Activated naive CD8-positive, alpha-beta T cell treated with anti-CD3 and anti-CD28 coated beads for 36 hours (primary cell): ENCODE data around the gene PBRM1. TPM values are rescaled to one million over a fixed set of nuclear protein-coding genes. Genes with fewer than 3 reads are reported as not detected.

Experiments used
- DNase-seq: peaks from one replicate; pipeline ENCODE4 v3.0.0; 2021
- H3K27ac Mint-ChIP-seq: one replicate; pipeline ENCODE4 v1.8.0; 2022; ENCODE audit warnings: mild to moderate bottlenecking, moderate library complexity, mixed read lengths
- H3K27me3 Mint-ChIP-seq: one replicate; pipeline ENCODE4 v1.8.0; 2022; ENCODE audit warnings: mild to moderate bottlenecking, mixed read lengths
- H3K36me3 Mint-ChIP-seq: one replicate; pipeline ENCODE4 v1.8.0; 2021; ENCODE audit warnings: mild to moderate bottlenecking, mixed read lengths
- H3K4me1 Mint-ChIP-seq: one replicate; pipeline ENCODE4 v1.8.0; 2021; ENCODE audit warnings: mixed read lengths
- H3K4me3 Mint-ChIP-seq: one replicate; pipeline ENCODE4 v1.8.0; 2022; ENCODE audit warnings: mild to moderate bottlenecking, moderate library complexity, mixed read lengths
- H3K9me3 Mint-ChIP-seq: one replicate; pipeline ENCODE4 v1.8.0; 2022; ENCODE audit warnings: mixed read lengths
- total RNA-seq, 2 experiments: library from RNA; stranded (reverse); gene quantifications; one replicate each; pipeline ENCODE4 v1.2.3, GENCODE V29; 2021

Gene PBRM1
- total RNA-seq, 2 experiments from 2014 or later: 61.5 to 62.1 TPM

DNA sequence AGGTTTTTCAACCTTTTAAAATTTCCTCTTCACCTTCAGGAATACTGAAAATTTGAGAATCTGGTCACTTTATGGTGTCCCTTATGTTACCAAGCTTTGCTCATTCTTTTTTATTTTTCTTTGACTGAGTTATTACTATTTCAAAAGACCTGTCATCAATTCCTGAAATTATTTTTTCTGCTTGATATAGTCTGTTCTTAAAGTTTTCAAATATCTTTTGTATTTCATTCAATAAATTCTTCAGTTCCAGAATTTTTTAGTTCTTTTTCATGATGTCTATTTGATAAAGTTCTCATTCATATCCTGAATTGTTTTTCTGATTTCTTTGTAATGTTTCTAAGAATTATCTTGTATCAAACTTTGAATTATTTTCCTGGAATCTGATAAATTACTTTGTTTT is 85.5 kb downstream of the PBRM1 start:
- Mint-ChIP-seq H3K27ac (no peak overlapping the region), H3K4me3 (no peak overlapping the region), H3K27me3 (no peaks in the 10 kb centered on the region), H3K9me3 (peaks cover 10% of the 10 kb centered on the region), H3K36me3 (peaks cover 71% of the 10 kb centered on the region), H3K4me1 (peaks cover 2% of the 10 kb centered on the region)
- no peak for DNase-seq

DNA sequence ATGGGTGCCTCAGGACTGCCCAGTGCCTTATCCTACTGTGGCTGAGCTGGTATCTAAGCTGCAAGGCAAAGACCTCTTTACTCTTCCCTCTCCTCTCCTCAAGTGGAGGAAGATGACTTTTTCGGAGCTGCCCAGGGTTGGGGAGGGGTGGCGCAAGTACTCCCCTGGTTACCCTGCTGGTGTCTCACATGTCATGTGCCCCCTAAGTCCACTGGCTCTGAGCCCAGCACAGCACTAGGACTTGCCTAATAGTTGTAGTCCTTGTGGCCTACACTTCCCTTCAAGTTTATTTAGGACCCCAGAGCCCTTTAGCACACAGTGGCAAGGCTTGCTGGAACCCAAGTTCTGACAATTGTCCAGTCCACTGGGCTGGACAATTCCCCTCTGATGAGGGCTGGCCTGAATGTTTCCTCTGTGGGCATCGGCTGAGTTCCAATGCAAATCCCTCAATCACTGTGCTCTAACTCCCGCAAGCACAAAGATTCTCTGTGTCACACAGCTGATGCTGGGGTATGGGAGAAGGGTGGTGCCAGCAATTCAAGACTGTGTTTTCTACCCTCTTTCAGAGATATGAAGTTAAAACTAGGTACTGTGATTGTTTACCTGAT is 89.0 kb downstream of the PBRM1 start:
- Mint-ChIP-seq H3K36me3 (peaks cover 59% of the 10 kb centered on the region), H3K4me3 (no peak overlapping the region), H3K9me3 (peaks cover 4% of the 10 kb centered on the region), H3K27ac (no peak overlapping the region), H3K27me3 (no peaks in the 10 kb centered on the region), H3K4me1 (peaks cover 2% of the 10 kb centered on the region)
- no peak for DNase-seq

DNA sequence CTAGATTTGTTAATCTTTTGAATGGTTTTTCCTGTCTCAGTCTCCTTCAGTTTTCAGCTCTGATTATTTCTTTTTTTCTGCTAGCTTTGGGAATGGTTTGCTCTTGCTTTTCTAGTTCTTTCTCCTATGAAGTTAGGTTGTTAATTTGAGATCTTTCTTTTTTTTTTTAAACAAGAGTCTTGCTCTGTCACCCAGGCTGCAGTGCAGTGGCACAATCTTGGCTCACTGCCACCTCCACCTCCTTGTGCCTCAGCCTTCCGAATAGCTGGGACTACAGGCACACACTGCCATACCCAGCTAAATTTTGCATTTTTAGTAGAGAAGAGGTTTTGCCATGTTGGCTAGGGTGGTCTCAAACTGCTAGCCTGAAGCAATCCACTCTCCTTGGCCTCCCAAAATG is 92.6 kb downstream of the PBRM1 start:
- no peak overlapping the region for H3K27ac Mint-ChIP-seq
- H3K27me3 Mint-ChIP-seq: no peaks in the 10 kb centered on the region
- no peaks in the 10 kb centered on the region for H3K4me1 Mint-ChIP-seq
- peaks cover 37% of the 10 kb centered on the region for H3K36me3 Mint-ChIP-seq
- no peak for DNase-seq
- no peak overlapping the region for H3K4me3 Mint-ChIP-seq
- no peaks in the 10 kb centered on the region for H3K9me3 Mint-ChIP-seq

DNA sequence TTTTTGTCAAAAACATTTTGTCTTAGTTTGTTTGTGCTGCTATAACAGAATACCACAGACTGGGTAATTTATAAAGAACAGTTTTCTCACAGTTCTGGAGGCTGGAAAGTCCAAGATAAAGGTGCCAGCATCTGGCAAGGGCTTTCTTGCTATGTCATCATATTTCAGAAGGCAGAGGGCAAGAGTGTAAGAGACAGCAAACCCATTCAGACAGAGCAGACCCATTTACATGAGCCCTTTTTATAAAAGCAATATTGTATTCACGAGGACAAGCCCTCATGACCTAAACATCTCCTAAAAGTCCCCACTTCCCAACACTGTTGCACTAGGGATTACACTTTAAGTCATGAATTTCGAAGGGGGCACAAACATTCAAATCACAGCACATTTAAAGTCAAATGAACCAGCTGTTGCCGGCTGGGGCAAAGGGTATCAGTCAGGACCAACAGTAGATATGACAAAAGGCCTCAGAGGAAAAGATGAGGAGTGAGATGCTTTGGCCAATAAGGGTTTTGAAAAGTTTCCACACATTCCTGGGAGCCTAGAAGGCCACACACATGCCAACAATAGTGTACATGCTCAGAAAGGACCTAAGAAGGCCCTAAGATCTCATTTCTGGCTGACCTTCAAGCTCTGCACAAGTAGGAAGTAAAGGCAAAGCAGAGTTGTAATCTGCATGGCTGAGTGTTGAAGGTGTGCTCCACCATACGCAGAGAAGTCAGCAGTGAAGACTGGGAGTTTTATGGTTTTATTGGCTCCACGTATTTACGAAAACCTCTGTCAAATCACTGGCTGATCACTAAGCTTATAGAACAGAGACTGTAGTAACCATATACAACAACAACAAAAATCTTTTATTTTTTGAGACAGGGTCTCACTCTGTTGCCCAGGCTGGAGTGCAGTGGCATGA is 111.4 kb downstream of the PBRM1 start:
- H3K36me3 Mint-ChIP-seq: peaks cover 45% of the 10 kb centered on the region
- H3K27me3 Mint-ChIP-seq: no peaks in the 10 kb centered on the region
- H3K9me3 Mint-ChIP-seq: no peaks in the 10 kb centered on the region
- no peak for DNase-seq
- H3K4me1 Mint-ChIP-seq: no peaks in the 10 kb centered on the region
- H3K4me3 Mint-ChIP-seq: no peak overlapping the region
- H3K27ac Mint-ChIP-seq: no peak overlapping the region

- Mint-ChIP-seq H3K36me3 (peaks cover 30% of the 10 kb centered on the region), H3K27ac (no peak overlapping the region), H3K9me3 (no peaks in the 10 kb centered on the region), H3K27me3 (no peaks in the 10 kb centered on the region), H3K4me1 (no peaks in the 10 kb centered on the region), H3K4me3 (no peak overlapping the region)
- no peak for DNase-seq
Measured at GRCh38 chr3:52572221-52572620, 113.5 kb downstream of the PBRM1 start.

DNA sequence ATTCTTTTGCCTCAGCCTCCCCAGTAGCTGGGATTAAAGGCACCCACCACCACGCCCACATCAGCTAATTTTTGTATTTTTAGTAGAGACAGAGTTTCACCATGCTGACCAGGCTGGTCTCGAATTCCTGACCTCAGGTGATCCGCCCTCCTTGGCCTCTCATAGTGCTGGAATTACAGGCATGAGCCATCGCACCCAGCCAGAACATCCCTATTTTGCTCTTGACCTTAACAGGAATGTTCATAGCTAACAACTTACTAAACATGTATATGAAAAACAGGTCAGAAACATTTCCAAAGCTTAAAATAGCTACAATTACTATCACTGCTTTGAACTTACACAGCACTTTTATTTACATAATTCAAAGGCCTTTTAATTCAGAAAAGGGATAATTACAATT is 115.6 kb downstream of the PBRM1 start:
- Mint-ChIP-seq H3K4me3 (no peak overlapping the region), H3K9me3 (no peaks in the 10 kb centered on the region), H3K27me3 (no peaks in the 10 kb centered on the region), H3K36me3 (peaks cover 16% of the 10 kb centered on the region), H3K4me1 (no peaks in the 10 kb centered on the region), H3K27ac (no peak overlapping the region)
- no peak for DNase-seq

DNA sequence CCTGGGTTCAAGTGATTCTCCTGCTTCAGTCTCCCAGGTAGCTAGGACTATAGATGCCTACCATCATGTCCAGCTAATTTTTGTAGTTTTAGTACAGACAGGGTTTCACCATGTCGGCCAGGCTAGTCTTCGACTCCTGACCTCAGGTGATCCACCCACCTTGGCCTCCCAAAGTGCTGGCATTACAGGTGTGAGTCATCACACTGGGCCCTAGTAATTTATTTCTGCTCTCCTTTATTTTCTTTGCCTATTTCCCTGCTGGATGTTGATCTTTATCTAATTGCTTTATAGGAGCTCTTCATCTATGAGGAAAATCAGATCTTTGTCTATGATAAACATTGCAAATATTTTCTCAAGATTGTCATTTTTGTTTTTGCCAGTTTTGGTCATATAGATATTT is 117.6 kb downstream of the PBRM1 start:
- Mint-ChIP-seq H3K27me3 (no peaks in the 10 kb centered on the region), H3K9me3 (no peaks in the 10 kb centered on the region), H3K4me3 (no peak overlapping the region), H3K36me3 (peaks cover 12% of the 10 kb centered on the region), H3K27ac (no peak overlapping the region), H3K4me1 (no peaks in the 10 kb centered on the region)
- no peak for DNase-seq

DNA sequence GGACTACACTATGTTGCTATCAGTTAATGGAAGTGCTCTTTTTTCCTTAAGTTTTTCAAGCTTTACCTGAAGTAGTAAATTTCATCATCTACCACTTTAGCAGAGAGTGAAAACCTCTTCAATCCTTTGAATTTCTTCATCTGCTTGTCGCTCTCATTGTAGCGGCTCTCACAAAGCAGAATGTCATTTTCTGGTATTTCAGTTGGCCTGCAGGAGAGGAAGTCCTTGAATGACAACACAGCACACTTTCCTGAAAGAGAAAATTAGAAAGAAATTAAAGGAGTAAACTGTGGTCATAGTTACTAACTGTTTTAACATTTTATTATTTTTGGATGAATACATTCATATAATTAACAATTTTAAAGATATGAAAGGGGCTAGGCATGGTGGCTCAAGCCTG is 121.7 kb downstream of the PBRM1 start:
- Mint-ChIP-seq H3K4me3 (no peak overlapping the region), H3K27ac (no peak overlapping the region), H3K36me3 (peaks cover 17% of the 10 kb centered on the region), H3K4me1 (no peaks in the 10 kb centered on the region), H3K9me3 (no peaks in the 10 kb centered on the region), H3K27me3 (no peaks in the 10 kb centered on the region)
- no peak for DNase-seq

GRCh38 chr3:52561028-52561747 is 124.5 kb downstream of the PBRM1 start:
- H3K4me1 Mint-ChIP-seq: peaks cover 4% of the 10 kb centered on the region
- no peaks in the 10 kb centered on the region for H3K9me3 Mint-ChIP-seq
- H3K4me3 Mint-ChIP-seq: no peak overlapping the region
- no peaks in the 10 kb centered on the region for H3K27me3 Mint-ChIP-seq
- no peak overlapping the region for H3K27ac Mint-ChIP-seq
- peaks cover 18% of the 10 kb centered on the region for H3K36me3 Mint-ChIP-seq
- no peak for DNase-seq

DNA sequence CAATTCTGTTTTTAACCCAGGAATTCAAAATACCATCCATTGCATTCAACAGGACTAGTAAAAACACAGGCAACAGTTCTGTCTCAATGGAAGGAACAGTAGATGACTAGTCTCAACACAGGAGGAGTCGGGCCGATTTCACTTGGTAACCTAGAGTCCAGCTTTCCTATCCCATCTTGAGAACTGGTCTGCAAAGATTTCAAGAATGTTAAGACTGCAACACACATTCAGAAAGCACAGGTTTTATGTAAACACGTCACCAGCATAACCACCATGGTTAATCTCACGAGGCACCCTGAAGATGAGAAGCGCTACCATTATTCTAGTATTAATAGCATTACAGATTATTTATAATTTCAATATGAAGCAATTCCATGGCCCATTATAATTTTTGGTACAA is 127.3 kb downstream of the PBRM1 start:
- H3K27ac Mint-ChIP-seq: no peak overlapping the region
- H3K9me3 Mint-ChIP-seq: no peaks in the 10 kb centered on the region
- no peak for DNase-seq
- H3K4me3 Mint-ChIP-seq: no peak overlapping the region
- peaks cover 12% of the 10 kb centered on the region for H3K4me1 Mint-ChIP-seq
- no peaks in the 10 kb centered on the region for H3K27me3 Mint-ChIP-seq
- H3K36me3 Mint-ChIP-seq: peaks cover 22% of the 10 kb centered on the region

- no peaks in the 10 kb centered on the region for H3K27me3 Mint-ChIP-seq
- H3K9me3 Mint-ChIP-seq: no peaks in the 10 kb centered on the region
- H3K4me3 Mint-ChIP-seq: no peak overlapping the region
- no peak for DNase-seq
- H3K4me1 Mint-ChIP-seq: peaks cover 12% of the 10 kb centered on the region
- no peak overlapping the region for H3K27ac Mint-ChIP-seq
- H3K36me3 Mint-ChIP-seq: peaks cover 14% of the 10 kb centered on the region
Measured at GRCh38 chr3:52557011-52557960, 128.4 kb downstream of the PBRM1 start.

DNA sequence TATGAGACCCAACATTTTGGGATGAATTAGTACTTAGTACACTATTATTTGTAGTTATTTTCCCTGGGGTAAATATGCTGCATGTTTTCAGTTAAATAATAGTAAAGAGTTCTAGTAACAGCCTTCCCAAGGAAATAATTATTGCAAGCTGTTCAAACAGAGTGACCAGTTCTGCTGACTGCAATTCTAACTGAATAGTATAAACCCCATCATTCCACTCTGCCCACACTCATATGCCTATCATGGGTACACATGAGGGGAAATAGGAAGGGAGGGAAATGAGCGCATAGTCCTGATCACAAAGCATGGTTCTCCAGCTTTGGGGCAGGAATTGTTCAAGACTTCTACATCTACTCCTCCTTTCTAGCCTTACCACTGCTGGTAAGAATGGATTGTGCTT is 130.7 kb downstream of the PBRM1 start:
- peaks cover 12% of the 10 kb centered on the region for H3K4me1 Mint-ChIP-seq
- no peak overlapping the region for H3K27ac Mint-ChIP-seq
- no peak overlapping the region for H3K4me3 Mint-ChIP-seq
- H3K27me3 Mint-ChIP-seq: no peaks in the 10 kb centered on the region
- no peak for DNase-seq
- H3K9me3 Mint-ChIP-seq: no peaks in the 10 kb centered on the region
- peaks cover 11% of the 10 kb centered on the region for H3K36me3 Mint-ChIP-seq

DNA sequence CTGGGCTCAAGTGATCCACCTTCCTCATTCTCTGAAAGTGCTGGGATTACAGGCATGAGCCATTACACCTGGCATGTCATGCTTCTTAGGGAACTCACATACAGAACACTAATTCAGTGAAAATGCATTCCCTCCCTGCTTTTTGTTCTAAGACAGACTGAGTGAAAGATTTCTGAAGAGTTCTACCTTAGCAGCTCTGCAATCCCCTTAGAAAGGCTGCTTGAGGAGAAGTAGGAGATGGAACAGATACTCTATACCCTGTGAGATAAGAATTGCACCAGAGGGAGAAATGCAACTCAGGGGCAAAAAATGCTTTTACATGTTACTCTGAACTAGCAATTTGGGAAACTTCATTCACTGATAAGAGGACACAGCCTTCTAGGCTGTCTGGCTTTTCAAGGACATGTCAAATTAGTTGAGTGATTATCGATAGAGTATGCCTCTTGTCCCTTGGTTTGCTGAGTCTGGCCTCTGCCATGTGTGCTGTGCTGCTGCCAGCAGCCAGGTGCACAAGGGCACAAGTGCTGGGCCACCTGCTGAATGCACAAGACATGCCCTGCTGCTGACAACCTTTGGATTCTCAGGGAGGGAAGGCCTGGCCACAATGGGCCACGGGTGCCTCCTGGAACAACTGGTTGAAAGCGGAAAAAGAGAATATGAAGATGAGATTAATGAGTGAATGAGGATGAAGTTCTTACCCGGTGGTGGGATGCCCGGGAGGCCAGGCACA is 131.5 kb downstream of the PBRM1 start:
- no peak overlapping the region for H3K27ac Mint-ChIP-seq
- no peaks in the 10 kb centered on the region for H3K27me3 Mint-ChIP-seq
- DNase-seq: no peak
- H3K36me3 Mint-ChIP-seq: peaks cover 10% of the 10 kb centered on the region
- peaks cover 12% of the 10 kb centered on the region for H3K4me1 Mint-ChIP-seq
- H3K9me3 Mint-ChIP-seq: no peaks in the 10 kb centered on the region
- no peak overlapping the region for H3K4me3 Mint-ChIP-seq

GRCh38 chr3:52552089-52552488 is 133.6 kb downstream of the PBRM1 start:
- no peak overlapping the region for H3K4me3 Mint-ChIP-seq
- no peak for DNase-seq
- H3K27ac Mint-ChIP-seq: no peak overlapping the region
- H3K27me3 Mint-ChIP-seq: no peaks in the 10 kb centered on the region
- peaks cover 12% of the 10 kb centered on the region for H3K4me1 Mint-ChIP-seq
- no peaks in the 10 kb centered on the region for H3K9me3 Mint-ChIP-seq
- peaks cover 10% of the 10 kb centered on the region for H3K36me3 Mint-ChIP-seq
